OCI-LY3 (cell line): ENCODE measurements around the gene FBXO2.

ENCODE experiments used
- H2AFZ ChIP-seq: fragments of 200-600, 300-600 bp; shearing (Covaris generic); 2 replicates; pipeline ENCODE4 v1.6.0; 2014; ENCODE audit warnings: antibody characterized with exemption, low read depth, low read length
- H3K27ac ChIP-seq: fragments of 200-600, 300-600 bp; sonication (generic); 2 replicates; pipeline ENCODE4 v1.5.1; 2014; ENCODE audit warnings: mild to moderate bottlenecking, low read length, moderate library complexity, mixed read lengths
- H3K27me3 ChIP-seq: fragments of 200-600, 300-600 bp; sonication (generic); 2 replicates; pipeline ENCODE4 v1.6.1; 2014; ENCODE audit warnings: low read depth, low read length, mixed read lengths
- H3K36me3 ChIP-seq: fragments of 200-600, 300-600 bp; sonication (generic); replicated peaks from 2 replicates; pipeline ENCODE3; 2014; ENCODE audit warnings: low read depth, low read length, mixed read lengths
- H3K4me1 ChIP-seq: fragments of 300-600, 200-600 bp; sonication (generic); 2 replicates; pipeline ENCODE4 v1.6.1; 2014; ENCODE audit warnings: low read length, mixed read lengths
- H3K4me2 ChIP-seq: fragments of 200-600, 300-600 bp; sonication (generic); 2 replicates; pipeline ENCODE4 v1.6.1; 2014; ENCODE audit warnings: low read length, mixed read lengths
- H3K4me3 ChIP-seq: fragments of 300-600, 200-600 bp; sonication (generic); 2 replicates; pipeline ENCODE4 v1.5.1; 2014; ENCODE audit warnings: antibody characterized with exemption, mild to moderate bottlenecking, low read length, moderate library complexity
- H3K79me2 ChIP-seq: fragments of 300-600, 200-600 bp; shearing (Covaris generic); 2 replicates; pipeline ENCODE4 v1.6.1; 2014; ENCODE audit warnings: mild to moderate bottlenecking, low read length, mixed read lengths
- H3K9ac ChIP-seq: fragments of 300-600, 200-600 bp; shearing (Covaris generic); 2 replicates; pipeline ENCODE4 v1.6.0; 2014; ENCODE audit warnings: mild to moderate bottlenecking, low read length, moderate library complexity
- H3K9me3 ChIP-seq: fragments of 200-600, 300-600 bp; shearing (Covaris generic); 2 replicates; pipeline ENCODE4 v1.6.1; 2014; ENCODE audit warnings: low read length, mixed read lengths; ENCODE audit not compliant: insufficient read depth
- H4K20me1 ChIP-seq: fragments of 200-600, 300-600 bp; sonication (generic); 2 replicates; pipeline ENCODE4 v1.6.1; 2016; ENCODE audit warnings: low read length, mixed read lengths; ENCODE audit not compliant: insufficient read depth
- CTCF ChIP-seq: fragments of 200-600, 300-600 bp; sonication (generic); IDR thresholded peaks from 2 replicates; pipeline ENCODE4 v1.5.1; 2014; ENCODE audit warnings: antibody characterized with exemption, low read length, low read depth
- EZH2phosphoT487 ChIP-seq: fragments of 200-600 bp; shearing (Covaris generic); IDR thresholded peaks from 2 replicates; pipeline ENCODE4 v1.6.1; 2018; ENCODE audit warnings: antibody characterized with exemption, mixed run types, low read depth

The FBXO2 gene

GRCh38 chr1:11654137-11654938 is at the start of gene FBXO2, which contains the start of gene FBXO44:
TSS of gene FBXO2 (minus strand) at chr1:11654429. CDS start at chr1:11654340, 89 bp downstream.
TSS of gene FBXO44 (plus strand) at chr1:11654877. CDS start at chr1:11655836, 959 bp downstream.
- H3K9ac ChIP-seq = peak within 1 kb of the TSS; percentile 63
- no peak within 1 kb of the TSS for H3K27ac ChIP-seq
- H2AFZ ChIP-seq = no peak within 1 kb of the TSS

GRCh38 chr1:11703357-11704193 is 49.3 kb upstream of the FBXO2 start:
- no peaks in the 10 kb centered on the region for H3K4me1 ChIP-seq
- no peaks in the 10 kb centered on the region for H4K20me1 ChIP-seq
- H2AFZ ChIP-seq = no peak overlapping the region
- H3K27ac ChIP-seq = no peak overlapping the region
- H3K4me3 ChIP-seq = no peak overlapping the region
- no peaks in the 10 kb centered on the region for H3K79me2 ChIP-seq
- TF ChIP-seq EZH2phosphoT487 = no peak
- TF ChIP-seq CTCF = no peak
- H3K9ac ChIP-seq = no peak overlapping the region
- H3K27me3 ChIP-seq = no peaks in the 10 kb centered on the region
- no peak overlapping the region for H3K4me2 ChIP-seq
- H3K36me3 ChIP-seq = no peaks in the 10 kb centered on the region
- no peaks in the 10 kb centered on the region for H3K9me3 ChIP-seq

More at GRCh38 chr1:11654137-11654938, at the start of gene FBXO2, which contains the start of gene FBXO44:
- no peaks in the 10 kb centered on the region for H4K20me1 ChIP-seq
- TF ChIP-seq CTCF (no peak), EZH2phosphoT487 (no peak)
- H3K79me2 ChIP-seq = no peaks in the 10 kb centered on the region
- H3K4me2 ChIP-seq = peak within 1 kb of the TSS; percentile 80
- H3K27me3 ChIP-seq = no peaks in the 10 kb centered on the region
- H3K4me3 ChIP-seq = peak within 1 kb of the TSS; percentile 74
- peaks cover 7% of the 10 kb centered on the region for H3K36me3 ChIP-seq
- peaks cover 10% of the 10 kb centered on the region for H3K4me1 ChIP-seq
- no peaks in the 10 kb centered on the region for H3K9me3 ChIP-seq

- no peak overlapping the region for H3K4me3 ChIP-seq
- no peaks in the 10 kb centered on the region for H3K9me3 ChIP-seq
- H3K27ac ChIP-seq = no peak overlapping the region
- H3K27me3 ChIP-seq = no peaks in the 10 kb centered on the region
- H3K4me1 ChIP-seq = no peaks in the 10 kb centered on the region
- no peak overlapping the region for H3K4me2 ChIP-seq
- no peak overlapping the region for H3K9ac ChIP-seq
- TF ChIP-seq CTCF = no peak
- TF ChIP-seq EZH2phosphoT487 = no peak
- no peaks in the 10 kb centered on the region for H3K79me2 ChIP-seq
- no peaks in the 10 kb centered on the region for H3K36me3 ChIP-seq
- no peak overlapping the region for H2AFZ ChIP-seq
- H4K20me1 ChIP-seq = no peaks in the 10 kb centered on the region
These were observed 48.0 kb upstream of the FBXO2 start for GRCh38 chr1:11701981-11702803.
